T-helper 2 cell (primary cell): ENCODE measurements around the gene CFAP74.
A peak's percentile ranks its signal among the peaks of the same experiment; 100 is the strongest.

Experiments used
- DNase-seq, 5 experiments: peaks; one replicate each; pipeline versions ENCODE4 v3.0.0 to v3.0.0-alpha.2; 2012 to 2022

Gene CFAP74

DNA sequence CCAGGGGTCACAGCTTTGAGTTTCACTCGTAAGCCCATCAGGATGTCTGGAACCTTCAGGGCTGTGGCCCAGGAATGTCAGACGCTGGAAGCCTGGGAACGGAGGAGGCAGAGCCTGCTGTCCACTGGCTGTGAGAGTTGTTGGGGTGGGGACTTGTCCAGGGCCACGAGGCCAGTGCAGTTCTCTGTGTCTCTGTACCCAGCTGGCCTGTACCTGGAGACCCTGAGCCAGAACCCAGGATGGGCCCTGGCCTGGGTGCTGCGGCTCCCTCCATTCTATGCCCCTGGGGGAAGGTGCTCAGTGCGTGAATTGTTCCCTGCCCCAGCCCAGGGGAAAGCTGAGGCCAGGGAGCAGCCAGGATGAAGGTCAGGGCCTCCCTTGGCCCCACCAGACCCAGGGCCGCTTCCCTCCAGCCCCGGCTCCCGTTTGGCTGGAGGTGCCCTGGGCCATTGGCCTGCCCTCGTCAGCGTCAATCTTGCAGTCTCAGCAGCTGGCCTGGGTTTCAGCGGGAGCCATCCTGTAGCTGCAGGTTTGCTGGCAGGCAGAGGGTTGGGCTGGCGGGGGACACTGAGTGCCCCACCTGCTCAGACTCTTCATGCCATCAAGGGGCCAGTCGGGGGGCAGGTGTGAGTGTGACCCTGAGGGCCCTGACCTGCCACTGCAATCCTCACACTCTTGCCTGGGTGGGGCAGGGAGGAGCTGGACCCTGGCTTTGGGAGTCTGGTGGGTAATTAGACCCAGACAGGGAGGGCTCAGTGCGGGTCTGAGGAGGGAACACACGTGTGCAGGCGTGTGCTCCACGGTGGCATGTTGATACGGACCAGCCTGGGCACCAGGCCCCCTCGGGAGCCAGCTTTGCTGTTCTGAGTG lies 89.2 kb downstream of the CFAP74 start:
- DNase-seq = no peak

DNA sequence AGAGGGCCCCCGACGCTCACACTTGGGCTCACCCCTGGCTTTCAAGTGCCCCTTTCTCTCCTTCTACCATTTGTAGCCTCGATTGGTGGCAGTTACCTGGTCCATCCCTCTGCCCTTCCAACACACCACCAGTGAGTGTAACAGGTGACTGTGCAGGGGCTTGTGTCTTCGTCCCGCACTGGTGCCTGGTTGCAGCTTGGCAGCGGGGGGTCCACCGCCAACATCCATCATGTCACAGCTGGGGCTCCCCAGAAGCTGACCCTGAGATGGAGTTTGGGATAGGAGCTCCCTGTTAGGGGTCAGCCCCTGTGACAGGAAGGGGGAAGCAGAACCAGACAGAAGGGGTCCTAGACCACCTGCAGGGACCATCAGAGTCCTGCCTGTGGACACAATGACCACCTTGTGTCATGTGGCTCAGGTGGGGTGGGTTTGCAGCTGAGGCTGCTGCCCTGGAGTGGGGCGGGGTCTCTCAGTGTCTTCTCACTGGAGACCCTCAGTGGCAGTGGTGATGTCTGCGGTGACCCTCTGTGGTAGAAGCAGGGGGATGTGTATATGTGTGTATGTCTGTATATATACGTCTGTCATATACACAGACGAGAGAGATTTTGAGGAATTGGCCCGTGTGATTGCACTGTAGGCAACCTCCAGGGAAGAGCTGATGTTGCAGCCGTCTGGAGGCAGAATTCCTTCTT lies 92.1 kb downstream of the CFAP74 start:
- no peak for DNase-seq

DNA sequence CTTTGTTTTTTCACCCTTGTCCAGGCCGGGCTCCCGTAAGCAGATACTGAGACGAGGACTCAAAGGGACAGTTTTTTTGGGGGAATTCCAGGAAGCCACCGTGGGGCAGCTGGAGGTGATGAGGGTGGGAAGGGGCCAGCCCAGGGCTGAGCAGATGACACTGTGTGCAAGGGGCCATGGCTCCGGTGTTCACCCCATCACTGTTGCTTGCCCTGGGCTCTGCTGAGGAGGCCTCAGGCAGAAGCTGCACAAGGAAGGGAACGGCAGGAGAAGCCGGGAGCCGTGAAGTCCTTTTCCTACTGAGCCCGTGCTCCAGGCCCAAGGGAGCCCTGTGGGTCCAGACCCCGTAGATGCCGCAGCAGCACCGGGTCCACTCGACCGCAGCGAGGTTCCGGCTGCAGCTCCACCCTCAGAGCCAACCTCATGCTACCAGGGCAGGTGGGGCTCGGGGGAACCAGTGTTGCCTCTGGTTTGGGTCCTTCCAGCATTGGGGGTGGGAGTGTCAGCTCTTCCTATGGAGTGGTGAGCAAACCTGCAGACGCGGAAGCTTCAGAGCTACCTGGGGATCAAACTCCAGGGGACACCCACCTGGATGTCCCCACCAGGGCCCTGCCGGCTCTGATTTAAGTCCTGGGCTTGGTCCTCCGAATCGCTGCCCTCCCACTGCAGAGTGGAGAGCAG lies 92.8 kb downstream of the CFAP74 start:
- no peak for DNase-seq

DNA sequence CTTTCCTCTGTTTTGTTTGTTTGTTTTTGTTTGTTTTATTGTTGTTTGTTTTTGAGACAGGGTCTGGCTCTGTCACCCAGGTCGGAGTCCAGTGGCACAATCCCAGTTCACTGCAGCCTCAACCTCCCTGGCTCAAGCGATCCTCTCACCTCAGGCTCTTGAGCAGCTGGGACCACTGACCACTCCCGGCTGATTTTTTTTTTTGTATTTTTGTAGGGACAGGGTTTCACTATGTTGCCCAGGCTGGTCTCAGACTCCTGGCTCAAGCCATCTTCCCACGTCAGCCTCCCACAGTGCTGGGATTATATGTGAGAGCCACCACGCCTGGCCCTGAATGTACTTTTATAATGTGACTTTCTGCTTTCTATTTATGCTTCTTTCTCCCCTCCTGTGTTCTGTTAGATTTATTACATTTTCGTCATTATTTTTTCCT lies 93.5 kb downstream of the CFAP74 start:
- DNase-seq = no peak

DNA sequence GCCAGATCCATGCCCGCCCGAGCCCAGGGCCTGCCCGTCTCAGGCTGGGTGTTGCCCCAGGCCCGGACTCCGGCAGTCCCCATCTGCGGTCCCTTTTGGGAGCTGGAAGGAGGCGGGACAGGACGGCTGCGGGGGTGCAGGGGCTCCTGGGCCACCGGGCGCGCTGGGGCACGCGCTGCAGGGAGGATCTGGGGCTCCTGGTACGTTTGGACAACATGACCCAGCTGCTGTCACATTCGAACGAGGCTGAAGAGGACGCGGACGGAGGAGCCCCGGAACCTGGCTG lies 95.1 kb downstream of the CFAP74 start:
- no peak for DNase-seq

DNA sequence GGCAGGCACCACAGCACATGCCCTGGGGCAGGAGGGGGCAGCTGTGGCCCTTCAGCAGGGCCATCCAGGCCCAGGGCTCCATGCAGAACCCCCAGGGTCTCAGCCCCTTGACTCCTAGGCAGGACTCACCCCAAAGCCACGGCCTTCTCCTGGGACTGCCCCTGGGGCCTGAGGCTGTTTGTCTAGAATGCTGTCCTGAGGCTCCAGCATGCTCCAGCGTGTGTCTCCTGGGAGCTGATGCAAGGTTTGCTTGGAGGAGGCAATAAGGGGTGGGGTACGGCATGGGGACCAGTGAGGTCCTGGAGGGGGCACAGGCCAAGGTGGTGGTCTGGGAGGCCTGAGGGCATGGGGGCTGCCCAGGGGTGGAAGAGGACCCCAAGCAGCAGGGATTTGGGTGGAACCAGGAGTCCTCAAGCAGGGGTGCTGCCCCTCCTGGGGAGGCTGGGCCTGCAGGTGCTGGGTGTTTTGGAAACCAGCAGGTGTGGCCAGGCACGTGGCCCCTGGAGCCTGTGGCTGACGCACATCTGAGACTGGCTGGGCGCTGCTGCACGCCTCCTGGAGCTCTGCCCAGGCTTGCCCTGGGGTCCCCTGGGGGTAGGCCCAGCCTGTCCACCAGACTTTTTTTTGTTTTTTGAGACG lies 96.4 kb downstream of the CFAP74 start:
- no peak for DNase-seq

DNA sequence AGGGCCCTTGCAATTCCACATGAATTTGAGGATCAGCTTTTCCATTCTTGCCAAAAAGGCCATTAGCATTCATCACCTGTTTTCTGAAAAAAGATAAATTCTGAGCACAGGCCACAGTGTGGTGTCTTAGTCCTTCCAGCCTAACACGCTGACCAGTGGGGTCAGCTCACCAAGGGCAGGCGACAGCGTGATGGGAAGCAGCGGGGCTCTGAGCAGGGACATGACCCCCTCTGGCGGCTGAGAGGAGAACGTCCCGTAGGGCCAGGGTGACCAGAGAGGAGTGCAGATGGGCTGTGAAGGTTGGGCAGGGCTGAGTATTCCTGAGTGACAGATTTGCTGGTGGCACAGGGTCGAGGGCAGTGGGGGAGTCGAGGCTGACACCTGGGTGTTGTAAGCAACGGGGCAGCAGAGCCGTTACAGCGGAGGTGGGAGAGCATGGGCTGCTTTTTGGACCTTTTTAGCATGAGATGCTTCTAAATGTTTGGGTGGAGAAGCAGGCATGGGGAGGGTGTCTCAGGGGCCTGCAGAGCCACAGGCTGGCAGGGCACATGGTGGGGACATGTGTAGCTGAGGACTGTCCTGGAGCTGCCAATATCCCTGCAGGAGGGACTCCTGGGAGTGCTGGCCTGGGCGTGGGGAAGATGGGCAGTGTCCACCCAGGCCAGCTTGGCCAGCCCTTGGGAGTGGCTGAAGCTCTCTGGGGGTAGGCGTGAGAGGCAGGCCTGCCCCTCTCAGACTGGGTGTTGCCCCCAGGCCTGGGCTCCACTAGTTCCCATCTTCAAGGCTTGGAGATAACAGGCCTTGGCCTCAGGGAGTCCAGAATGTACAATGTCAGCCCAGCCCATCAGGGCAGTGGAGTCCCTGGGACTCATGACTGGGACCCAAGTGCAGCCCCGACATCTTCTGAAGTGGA lies 97.1 kb downstream of the CFAP74 start:
- peak; percentile 24 to 65 (median 54) for DNase-seq

DNA sequence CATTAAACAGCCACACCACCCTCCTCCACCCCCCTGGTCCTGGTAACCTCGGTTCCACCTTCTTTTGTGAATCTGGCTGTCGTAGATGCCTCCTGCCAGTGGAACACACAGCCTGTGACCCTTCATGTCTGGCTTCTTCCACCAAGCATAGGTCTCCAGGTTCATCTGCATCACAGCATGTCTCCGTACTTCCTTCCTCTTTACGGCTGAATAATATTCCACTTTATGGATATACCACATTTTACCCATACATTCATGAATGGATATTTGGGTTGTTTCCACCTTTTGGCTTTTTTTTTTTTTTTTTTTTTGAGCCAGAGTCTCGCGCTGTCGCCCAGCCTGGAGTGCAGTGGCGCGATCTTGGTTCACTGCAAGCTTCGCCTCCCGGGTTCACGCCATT lies 100.4 kb downstream of the CFAP74 start:
- DNase-seq = no peak

DNA sequence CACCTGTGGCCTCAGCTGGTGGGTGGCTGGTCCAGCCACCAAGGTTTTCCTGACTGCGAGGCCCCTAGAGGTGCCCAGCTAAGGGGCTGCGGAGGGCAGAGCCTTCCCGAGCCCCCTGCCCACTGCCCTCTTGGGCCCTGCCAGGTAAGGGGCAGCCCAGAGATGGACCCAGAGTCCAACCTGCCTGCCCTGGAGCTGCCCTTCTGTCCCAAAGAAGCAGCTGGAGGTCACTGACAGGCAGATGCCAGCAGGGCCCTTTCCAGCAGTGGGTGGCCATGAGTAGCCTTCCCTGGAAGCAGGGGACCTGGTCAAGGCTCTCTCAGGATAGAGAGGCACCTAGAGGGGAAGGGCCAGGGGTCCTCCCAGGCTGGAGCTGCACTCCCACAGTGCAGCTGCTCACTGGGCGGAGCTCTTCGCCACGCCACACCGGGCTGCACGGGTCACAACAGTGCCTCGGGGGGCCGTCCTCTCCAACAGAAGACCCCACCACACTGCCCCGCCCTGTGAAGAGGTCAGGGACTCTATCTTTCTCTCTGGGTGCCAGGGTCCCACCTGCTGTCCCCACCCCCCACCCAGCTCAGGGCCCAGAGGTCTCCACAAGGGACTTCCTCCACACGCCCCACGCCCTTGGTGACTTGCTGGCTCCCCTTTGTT lies 101.8 kb downstream of the CFAP74 start:
- DNase-seq = no peak

DNA sequence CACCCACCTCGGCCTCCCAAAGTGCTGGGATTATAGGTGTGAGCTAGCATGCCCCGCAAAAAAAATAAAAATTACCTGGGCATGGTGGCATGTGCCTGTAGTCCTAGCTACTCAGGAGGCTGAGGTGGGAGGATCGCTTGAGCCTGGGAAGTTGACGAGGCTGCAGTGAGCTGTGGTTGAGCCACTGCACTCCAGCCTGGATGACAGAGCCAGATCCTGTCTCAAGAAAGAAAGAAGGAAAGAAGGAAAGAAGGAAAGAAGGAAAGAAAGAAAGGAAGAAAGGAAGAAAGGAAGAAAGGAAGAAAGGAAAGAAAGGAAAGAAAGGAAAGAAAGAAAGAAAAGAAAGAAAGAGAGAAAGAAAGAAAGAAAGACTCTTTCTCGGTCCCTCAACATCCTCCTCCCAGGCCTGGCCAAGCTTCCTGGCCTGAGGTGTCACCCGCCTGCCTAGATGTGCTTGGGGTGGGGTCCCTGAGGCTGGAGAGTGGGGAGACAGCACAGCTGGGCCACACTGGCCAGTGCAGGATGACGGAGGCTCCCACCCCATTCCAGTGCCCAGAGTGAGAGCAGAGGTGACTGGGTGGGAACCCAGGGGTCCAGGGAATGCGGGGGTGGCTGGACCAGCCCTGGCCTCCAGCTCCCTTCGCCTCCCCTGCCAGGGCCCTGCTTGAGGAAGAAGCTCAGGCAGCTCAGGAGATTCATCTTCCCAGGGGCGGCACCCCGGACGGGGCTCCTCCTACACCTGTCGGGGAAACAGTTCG lies 102.5 kb downstream of the CFAP74 start:
- DNase-seq = no peak

DNA sequence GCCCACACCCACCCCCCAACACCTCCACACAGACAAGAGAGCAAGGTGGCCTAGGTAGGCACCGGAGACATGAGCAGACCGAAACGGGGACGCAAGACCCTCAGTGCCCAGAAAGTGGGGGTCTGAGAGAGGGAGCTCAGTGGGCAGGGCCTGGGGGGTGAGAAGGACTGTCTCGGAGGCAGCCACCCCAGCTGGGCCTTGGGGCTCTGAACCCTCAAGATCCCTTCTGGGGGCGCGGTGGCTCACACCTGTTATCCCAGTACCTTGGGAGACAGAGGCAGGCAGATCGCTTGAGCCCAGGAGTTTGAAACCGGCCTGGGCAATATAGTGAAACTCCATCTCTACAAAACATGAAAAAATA lies 103.6 kb downstream of the CFAP74 start:
- no peak for DNase-seq

DNA sequence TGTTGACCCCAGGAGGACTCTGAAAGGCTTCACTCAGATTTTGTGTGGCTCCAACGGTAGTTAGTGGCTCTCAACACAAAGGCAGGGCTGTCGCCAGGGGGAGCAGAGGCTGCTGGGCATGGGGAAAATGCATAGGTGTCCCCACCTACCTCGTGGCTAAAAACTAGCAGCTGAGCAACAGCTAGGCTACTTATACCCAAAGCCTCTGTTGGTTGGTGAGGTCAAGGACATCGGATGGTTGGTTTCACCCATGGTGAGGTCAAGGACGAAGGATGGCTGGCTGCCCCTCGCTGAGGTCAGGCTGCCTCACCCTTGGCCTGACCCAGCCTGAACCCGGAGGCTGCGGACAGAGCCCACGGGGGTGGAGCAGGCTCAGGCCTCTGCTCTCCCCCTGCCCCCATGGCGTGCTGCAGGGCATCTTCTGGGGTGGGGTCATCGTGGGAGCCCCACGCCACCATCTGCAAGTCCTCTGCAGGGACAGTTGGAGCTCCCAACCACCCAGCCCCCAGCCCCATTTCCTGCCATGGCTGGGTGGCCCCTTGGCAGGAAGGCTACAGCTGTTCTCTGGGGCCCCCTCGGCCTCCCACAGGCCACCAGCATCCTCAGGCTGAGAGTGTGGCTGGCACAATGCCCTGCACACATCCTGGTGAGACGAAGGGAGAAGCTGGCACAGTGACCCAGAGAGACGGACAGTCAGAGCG lies 104.2 kb downstream of the CFAP74 start:
- peak in 1 of 5 experiments; percentile 40 for DNase-seq

DNA sequence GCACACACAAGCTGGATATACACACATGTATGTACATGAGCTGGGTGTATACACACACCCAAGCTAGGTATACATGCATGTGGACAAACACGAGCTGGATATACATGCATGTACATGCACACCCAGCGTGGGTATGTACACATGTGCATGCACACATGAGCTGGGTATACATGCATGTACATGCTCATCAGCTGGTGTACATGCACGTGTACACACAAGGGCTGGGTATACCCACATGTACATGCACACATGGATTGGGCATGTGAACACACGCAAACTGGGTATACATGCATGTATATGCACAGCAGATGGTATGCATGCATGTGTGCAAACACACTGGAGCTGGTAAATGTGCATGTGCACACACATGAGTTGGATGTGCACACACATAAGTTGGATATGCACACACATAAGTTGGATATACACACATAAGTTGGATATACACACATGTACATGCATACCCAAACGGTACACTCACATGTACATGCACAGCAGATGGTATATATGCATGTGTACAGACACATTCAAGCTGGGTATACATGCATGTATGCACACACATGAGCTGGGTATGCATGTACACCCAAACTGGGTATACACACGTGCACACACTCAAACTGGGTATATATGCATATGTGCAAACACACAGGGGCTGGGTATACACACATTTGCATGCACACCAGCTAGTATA lies 105.2 kb downstream of the CFAP74 start:
- DNase-seq = no peak

DNA sequence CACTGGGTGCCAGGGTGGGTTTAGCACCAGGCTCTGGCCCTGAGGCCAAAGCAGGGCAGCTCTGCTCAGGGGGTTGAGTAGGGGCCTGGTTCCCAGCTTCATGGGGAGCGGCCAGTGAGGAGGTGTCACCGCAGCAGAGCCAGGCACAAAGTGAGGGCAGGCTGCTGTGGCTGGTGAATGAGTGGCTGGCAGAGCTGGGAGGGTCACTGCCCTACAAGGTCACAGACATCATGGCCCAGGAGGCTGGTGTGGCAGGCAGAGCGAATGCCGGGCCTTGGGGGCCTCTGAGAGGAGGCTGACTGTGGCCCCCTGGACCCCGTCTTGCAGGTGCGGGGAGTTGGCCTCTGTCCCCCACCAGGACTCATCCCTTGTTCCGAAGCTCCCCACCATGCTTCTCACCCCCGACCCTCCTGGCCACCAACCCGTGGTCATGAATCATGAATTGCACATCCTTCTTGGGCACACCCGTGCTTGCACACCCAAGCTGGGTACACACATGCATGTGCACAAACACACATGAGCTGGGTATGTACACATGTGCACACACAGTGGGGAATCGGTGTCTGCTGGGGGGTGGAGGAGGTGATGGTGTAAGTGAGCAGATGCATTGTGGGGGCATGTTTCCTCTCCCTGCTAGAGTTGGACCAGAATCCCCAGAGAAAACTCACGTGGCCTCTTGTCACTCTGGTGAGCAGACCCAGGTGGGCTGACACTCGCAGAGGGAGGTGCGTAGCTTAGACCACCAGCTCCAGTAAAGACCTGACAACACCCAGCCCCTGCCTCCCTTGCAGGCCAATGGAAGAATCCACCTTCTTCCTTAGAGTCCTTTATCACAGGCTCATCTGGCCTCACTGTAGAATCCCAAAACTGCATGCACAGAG lies 107.9 kb downstream of the CFAP74 start:
- no peak for DNase-seq

DNA sequence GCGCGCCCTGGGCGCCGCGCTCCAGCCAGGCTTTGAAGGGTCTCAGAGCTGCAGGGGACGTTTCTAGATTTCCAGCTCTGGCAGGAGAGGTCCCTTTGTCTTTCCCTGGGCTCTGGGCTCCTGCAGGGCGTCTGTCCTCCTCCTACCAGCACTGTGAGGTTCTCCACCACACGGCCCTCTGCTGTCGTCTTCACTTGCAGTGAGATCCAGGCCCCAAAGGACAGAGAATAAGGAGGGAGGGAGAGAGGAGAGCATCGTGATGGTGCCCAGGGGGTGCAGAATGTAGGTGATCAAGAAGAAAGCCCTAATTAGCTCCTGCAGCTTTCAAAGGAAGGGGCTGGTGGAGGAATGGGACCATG lies 108.5 kb downstream of the CFAP74 start:
- no peak for DNase-seq

DNA sequence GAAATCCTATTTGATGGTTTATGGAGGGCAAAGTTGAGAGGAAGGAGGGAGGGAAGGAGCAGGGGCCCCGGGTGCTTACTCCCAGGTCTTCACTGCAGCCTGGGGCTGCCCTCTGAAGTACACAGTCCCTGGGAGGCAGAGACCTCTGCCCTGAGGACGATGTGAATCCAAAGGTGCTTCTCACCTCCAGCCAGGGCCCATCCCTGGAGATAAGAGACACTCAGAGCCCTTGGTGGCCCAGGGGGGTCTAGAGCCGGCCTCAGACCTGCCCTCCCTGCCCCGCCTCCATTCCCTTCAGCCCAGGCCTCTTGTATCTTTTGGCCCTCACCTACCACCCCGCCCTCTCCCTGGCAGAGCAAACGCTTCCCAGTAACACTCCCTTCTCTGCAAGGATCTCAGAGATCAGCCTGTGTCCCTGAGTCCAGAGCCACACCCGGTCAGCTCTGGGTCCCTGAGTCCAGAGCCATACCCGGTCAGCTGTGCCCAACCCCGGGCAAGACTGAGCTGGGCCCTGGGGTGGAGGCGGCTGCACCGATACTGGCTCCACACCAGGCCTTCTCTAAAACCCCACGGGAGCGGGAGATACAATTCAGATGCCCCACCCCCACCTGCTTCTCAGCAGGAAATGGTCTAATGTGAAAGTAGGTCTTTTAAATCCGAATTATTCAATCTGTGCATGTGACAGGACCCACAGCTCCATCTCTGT lies 109.1 kb downstream of the CFAP74 start:
- DNase-seq = no peak

DNA sequence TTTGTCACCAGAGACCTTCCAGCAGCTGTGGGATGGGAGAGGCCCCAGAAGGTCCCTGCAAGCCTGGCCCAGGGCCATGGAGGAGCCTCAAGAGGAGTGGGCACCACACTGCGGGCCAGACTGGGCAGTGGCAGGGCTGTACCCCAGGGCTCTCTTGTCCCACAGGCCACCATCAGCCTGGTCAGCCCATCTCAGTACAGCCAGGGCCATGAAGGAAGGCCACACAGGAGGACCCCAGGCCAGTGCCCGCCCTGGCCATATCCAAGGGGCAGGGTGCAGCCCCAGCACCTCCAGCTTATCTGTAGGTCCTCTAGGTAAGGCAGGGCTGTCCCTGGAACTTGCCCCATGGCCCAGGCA lies 109.6 kb downstream of the CFAP74 start:
- DNase-seq = no peak

DNA sequence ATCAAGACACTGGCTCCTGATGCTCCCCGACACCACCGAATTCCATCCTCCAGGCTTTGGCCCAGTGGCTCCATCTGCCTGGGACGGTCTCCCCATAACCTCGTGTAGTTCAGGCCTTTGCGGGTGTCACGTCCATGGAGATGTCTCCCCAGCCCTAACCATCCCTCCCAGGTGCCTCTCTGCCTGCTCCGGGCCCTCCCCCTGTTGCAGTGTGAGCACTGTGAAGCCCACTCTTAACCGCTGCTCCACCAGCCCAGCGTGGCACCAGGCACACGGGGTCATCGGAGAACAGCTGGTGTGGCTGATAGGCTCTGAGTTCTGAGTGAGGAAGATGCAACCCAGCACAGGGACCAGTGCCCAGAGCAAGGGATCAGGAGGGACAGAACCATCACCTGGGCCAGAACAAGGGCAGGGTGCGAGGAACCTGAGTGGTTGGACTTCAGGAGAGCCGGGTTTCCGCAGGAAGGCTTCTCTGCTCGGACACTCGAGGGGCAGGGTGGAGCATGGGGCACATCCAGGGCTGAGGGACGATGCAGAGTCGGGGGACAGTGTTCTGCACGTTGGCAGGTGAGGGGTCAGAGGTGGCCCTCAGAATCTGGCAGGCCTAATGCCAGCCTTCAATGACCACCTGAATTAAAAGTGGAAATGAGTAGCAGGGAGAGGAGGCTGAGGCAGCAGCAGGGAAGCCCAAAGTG lies 110.1 kb downstream of the CFAP74 start:
- DNase-seq = no peak
